Fibroblast of skin of left quadriceps (primary cell): ENCODE measurements around the gene WDR5.
A peak's percentile ranks its signal among the peaks of the same experiment; 100 is the strongest.
"Not testable (repeated sequence)": the region's sequence is repeated elsewhere in the genome, so short reads cannot be mapped to it uniquely, and the experiment has no call there.

ENCODE experiments used
- DNase-seq, 2 experiments: peaks; one replicate each; pipeline ENCODE4 v3.0.0-alpha.2; 2013; ENCODE audit warnings: low read depth in 2 of 2

The WDR5 gene

DNA sequence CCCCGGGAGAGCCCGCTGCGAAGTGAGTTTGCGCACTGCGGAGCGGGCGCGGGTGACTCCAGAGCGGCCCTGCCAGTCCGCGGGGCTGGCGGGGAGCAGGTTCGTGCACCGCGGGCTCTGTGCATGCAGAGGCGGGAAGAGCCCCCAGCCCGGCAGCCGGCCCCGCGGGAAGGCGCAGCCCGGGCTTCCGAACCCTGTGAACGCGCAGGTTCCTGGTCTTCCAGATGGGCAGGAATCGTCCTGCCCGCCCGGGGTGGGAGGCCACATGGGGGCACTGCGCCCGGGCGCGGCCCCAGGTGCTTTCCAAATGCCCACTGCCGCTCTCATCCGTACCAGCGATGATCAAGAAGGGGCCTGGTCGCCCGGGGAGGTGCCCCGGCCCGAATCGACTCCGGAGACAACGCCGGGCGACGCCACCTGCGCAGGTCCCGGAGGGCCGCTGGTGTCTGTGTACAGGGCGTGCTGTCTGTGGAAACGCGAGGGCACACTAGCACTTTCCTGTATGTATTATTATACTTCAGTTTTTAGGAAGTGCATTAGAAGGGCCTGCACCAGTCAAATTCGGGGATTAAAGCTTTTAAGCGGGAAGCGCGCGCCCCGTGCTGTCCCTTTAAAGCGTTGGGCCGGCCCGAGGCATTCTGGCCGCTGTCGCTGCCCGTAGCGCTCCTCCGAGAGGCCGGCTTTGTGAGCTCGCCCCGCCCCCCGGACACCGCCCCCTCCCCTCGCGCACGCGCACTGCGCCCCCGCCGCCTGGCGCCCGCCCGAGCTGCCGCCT lies at the start of gene WDR5:
Gene WDR5 (plus strand): TSS at position 740 of the 775 bp plus-strand sequence. CDS start 3,796 bp downstream, outside the sequence.
- peak; percentile 78 to 79 for DNase-seq

- no peak for DNase-seq
Observed at GRCh38 chr9:134088063-134088725, 47.7 kb upstream of the WDR5 start.

DNA sequence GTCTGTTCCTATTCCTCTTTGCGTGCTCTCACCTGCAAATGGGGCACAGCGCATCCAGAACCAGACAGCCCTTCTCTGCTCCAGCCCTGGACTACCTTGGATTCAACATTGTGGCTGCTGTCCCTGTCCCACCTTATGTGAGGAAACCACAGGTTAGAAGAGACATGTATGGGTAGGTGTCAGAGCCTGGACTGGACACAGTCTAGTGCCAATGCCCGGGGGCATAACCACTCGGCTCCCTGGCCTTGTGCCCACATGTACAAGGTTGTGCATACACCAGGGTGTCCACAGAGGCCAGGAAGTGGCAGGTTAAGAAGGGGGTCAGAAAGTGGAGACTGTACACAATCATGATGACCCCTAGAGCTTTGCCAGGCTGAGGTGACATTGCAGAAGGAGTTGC lies 45.9 kb upstream of the WDR5 start:
- no peak for DNase-seq

DNA sequence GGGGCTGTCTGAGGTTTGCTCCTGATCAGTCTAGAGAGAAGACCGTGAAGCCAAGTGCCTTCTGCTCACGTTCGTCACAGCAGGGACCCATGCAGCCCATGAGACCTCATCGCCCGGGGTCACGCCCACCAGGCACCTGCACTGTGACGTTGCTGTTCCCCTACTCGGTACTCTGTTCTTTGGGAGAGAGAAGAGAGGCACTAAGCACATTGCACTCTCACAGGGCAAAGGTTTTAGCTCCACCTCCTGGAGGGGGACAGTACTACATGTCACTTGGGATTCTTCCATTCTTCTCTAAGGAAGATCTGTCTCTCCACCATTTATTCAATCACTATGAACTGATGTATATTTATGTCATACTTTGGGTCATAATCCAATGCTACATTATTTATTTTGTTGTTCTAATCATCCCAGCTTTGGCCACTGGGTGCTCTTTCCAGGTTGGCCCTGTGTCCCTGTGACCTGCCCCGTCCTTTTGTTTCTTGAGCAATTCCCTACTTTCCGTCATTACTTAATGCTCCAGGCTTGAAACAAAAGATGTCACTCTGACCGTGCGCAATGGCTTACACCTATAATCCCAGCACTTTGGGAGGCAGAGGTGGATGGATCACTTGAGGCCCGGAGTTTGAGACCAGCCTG lies 36.6 kb upstream of the WDR5 start:
- no peak for DNase-seq

DNA sequence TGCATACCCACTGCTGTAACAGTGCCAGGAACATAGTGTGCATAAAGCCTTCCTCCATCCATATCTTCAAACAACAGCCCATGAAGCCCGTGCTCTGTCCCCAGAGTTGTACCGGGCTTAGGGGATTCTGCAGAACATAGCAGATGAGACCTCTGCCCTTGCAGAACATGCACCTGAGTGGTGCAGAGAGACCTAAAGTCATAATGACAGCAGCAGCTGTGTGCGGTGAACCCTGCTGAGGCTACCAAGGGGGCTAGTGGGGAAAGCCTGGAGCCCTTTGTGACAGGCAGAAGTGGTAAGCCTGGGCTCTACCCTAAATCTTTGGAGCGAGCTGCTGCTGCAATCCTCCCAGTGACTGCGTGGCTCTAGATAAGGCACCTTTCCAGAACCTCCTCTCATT lies 35.8 kb upstream of the WDR5 start:
- no peak for DNase-seq

GRCh38 chr9:134101133-134101532 lies 34.7 kb upstream of the WDR5 start:
- DNase-seq = not testable (repeated sequence)

GRCh38 chr9:134101623-134102149 lies 34.2 kb upstream of the WDR5 start:
- DNase-seq = no peak

DNA sequence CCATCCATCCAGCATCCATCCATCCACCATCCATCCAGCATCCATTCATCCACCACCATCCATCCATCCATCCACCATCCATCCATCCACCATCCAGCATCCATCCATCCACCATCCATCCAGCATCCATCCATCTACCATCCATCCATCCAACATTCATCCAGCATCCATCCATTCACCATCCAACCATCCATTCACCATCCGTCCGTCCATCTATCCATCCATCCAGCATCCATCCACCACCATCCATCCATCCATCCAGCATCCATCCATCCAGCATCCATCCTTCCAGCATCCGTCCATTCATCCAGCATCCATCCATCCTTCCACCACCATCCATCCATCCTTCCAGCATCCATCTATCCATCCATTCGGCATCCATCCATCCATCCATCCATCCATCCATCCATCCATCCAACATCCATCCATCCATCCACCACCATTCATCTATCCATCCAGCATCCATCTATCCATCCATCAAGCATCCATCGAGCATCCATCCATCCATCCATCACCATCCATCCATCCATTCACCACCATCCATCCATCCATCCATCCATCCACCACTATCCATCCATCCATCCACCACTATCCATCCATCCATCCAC lies 32.4 kb upstream of the WDR5 start:
- DNase-seq = no peak

DNA sequence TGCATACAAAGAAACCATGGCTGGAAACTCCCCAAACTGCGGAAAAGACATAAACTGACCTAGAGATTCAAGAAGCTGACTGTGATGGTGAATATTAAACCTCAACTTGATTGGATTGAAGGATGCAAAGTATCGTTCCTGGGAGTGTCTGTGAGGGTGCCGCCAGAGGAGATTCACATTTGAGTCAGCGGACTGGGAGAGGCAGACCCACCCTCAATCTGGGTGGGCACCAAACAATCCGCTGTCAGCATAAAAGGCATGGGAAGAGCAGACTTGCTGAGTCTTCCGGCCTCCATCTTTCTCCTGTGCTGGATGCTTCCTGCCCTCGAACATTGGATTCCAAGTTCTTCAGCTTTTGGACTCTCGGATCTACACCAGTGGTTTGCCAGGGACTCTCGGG lies 24.8 kb upstream of the WDR5 start:
- no peak for DNase-seq

GRCh38 chr9:134112561-134112960 lies 23.3 kb upstream of the WDR5 start:
- DNase-seq = no peak

GRCh38 chr9:134118972-134119371 lies 16.9 kb upstream of the WDR5 start:
- DNase-seq = not testable (repeated sequence)

DNA sequence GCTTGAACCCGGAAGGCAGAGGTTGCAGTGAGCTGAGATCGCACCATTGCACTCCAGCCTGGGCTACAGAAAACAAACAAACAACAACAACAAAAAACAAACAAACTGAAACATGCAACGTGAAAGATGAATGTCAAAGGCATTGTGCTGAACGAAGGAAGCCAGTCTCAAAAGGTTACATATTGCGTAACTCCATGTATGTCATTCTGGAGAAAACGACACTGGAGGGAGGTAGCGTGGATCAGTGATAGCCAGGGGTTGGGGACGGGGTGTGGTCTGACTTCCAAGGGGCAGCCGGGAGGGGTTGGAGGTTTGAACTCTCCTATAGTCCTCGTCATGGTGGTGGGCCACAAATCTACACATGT lies 12.1 kb upstream of the WDR5 start:
- no peak for DNase-seq

- no peak for DNase-seq
Observed at GRCh38 chr9:134125413-134126095, 10.3 kb upstream of the WDR5 start.

DNA sequence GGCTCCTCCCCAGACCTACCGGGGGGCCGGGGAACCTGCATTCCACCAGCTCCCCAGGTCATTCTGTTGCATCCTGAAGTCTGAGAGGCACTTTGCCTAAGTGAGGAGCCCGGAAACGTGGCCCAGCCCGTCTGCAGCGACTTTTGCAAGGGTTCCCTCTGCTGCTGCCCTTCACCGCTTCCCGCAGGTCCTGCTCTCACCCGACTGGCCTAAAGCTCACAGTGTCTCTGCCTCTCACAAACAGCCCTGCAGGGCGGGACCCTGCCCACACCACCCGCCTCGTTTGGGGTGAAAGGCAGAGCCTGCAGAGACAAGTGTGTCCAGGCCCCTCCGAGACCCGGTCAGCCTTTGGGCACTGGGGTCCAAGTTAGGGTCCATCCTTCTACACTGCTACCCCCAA lies 9.5 kb upstream of the WDR5 start:
- DNase-seq = no peak

DNA sequence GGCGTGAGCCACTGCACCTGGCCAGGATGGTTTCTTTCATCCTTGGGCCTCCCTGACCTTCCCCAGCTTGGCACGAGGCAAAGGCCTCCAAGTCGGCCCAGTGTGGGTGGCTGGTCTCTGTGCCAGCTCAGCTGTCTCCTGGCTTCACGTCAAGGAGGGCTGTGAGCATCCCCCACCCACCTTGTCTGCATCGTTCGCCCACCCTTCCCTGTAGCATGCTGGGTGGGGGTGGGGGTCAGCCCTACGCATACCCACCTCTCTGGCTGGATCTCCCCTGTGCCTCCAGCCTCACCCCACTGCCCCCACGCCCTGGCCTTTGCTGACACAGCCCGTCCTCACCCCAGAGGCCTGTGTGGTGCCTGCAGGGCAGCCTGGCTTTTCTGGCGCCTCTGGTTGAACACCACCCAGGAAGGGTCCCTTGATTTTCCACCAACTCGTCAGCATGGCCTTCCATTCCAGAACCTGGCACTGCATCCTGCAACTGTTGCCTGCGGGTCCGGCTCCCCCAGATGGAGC lies 8.8 kb upstream of the WDR5 start:
- DNase-seq = no peak

DNA sequence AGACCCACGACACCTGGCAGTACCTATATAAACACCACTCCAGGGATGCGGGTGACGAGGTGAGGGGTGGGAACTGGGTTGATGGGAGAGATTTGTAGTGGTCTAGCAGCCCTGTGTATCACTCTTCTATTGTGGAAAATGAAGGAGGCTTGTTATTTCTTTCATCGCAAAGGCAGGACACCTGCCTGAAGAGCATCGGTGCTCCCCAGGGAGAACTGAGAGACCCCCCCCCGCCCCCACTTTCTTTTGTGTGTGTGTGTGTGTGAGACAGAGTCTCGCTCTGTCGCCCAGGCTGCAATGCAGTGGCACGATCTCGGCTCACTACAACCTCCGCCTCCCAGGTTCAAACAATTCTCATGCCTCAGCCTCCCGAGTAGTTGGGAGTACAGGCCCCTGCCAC lies 8.3 kb upstream of the WDR5 start:
- no peak for DNase-seq

DNA sequence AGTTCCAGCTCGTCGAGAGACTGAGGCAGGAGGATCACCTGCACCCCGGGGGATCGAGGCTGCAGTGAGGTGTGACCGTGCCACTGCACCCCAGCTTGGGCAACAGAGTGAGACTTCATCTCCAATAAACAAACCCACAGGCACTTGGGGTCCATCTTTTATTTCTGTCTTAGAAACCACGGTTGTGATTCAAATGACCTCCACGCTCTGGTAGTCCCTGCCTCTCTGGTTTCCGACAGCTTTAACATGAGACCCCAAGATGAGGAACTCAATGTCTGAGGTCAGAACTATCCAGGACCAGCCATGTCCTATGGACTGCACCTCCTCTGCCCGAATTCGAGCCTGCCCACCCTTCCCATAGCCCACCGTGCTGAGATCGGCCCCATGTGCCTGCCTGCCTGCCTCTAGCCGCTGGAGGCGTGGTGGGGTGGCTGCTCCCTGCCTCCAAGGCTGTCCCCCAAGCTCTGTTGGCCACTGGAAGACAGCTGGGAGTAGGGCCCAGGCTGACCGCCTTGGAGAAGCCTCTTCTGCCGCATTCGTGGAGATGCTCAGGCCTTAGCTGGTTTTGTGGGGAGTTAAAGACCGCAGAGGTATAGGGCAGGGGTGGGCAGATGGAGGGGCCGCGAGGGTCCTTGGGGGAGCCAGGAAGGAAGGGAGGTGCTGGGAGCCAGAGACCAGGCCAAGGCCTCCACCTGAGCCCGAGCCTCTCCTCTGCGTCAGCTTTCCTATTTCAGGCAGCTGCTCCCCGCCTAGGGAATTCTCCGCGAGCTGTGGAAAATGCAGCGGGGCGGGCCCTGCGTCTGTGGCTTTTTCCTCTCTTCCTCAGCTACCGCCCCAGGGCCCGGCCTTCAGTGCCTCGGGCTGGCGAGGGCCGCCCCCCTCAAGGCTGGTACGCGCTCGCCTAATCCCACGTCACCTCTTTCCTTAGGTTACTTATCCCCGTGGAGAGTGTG lies 6.9 kb upstream of the WDR5 start:
- no peak for DNase-seq

- DNase-seq = no peak
Observed at GRCh38 chr9:134130503-134131375, 5.1 kb upstream of the WDR5 start.

GRCh38 chr9:134131471-134132207 lies 4.2 kb upstream of the WDR5 start:
- DNase-seq = no peak
